HG03432 (cell line): ENCODE results near the gene SURF6.
"Not testable (repeated sequence)": the region's sequence is repeated elsewhere in the genome, so short reads cannot be mapped to it uniquely, and the experiment has no call there.

Experiments
- ATAC-seq: cut with Tn5 transposase; IDR thresholded peaks from one replicate; pipeline ENCODE4 v1.9.1; 2021; ENCODE audit warnings: mild to moderate bottlenecking, moderate library complexity; ENCODE audit not compliant: unreplicated experiment

Gene SURF6

GRCh38 chr9:133329306-133330156, 6.5 kb downstream of the SURF6 start:
- not testable (repeated sequence) for ATAC-seq

- no peak for ATAC-seq
Observed at GRCh38 chr9:133327834-133328484, 8.0 kb downstream of the SURF6 start.

GRCh38 chr9:133327021-133327420, 9.0 kb downstream of the SURF6 start:
- ATAC-seq, result not testable (repeated sequence)

GRCh38 chr9:133323991-133324703, 11.8 kb downstream of the SURF6 start:
- ATAC-seq, result no peak

- no peak for ATAC-seq
Observed at GRCh38 chr9:133323211-133323610, 12.8 kb downstream of the SURF6 start.

GRCh38 chr9:133322701-133323100, 13.3 kb downstream of the SURF6 start:
- no peak for ATAC-seq

GRCh38 chr9:133321411-133321935, 14.5 kb downstream of the SURF6 start:
- no peak for ATAC-seq

GRCh38 chr9:133320421-133320881, 15.5 kb downstream of the SURF6 start:
- no peak for ATAC-seq

- not testable (repeated sequence) for ATAC-seq
Observed at GRCh38 chr9:133317551-133317950, 18.4 kb downstream of the SURF6 start.

GRCh38 chr9:133315997-133316396, 20.0 kb downstream of the SURF6 start:
- ATAC-seq, result no peak

- ATAC-seq, result no peak
Observed at GRCh38 chr9:133309608-133310007, 26.4 kb downstream of the SURF6 start.

- no peak for ATAC-seq
Observed at GRCh38 chr9:133307301-133307700, 28.7 kb downstream of the SURF6 start.

GRCh38 chr9:133306242-133307204, 29.5 kb downstream of the SURF6 start:
- no peak for ATAC-seq

- no peak for ATAC-seq
Observed at GRCh38 chr9:133305731-133306130, 30.3 kb downstream of the SURF6 start.

- no peak for ATAC-seq
Observed at GRCh38 chr9:133304477-133305377, 31.3 kb downstream of the SURF6 start.

GRCh38 chr9:133304158-133304470, 31.9 kb downstream of the SURF6 start:
- no peak for ATAC-seq

- no peak for ATAC-seq
Observed at GRCh38 chr9:133303266-133304157, 32.5 kb downstream of the SURF6 start.
